NCI-H82 (cell line): ENCODE measurements around the gene ELL2.

Source experiments
- DNase-seq: peaks from one replicate; lab custom pipeline; 2025; lab: John Stamatoyannopoulos, UW

The ELL2 gene

GRCh38 chr5:95956021-95956899, 5.4 kb downstream of the ELL2 start:
- no peak for DNase-seq

GRCh38 chr5:95954716-95955115, 6.9 kb downstream of the ELL2 start:
- no peak for DNase-seq

- DNase-seq: no peak
Observed at GRCh38 chr5:95953021-95953702, 8.5 kb downstream of the ELL2 start.

- DNase-seq: no peak
Observed at GRCh38 chr5:95951916-95952315, 9.7 kb downstream of the ELL2 start.

GRCh38 chr5:95949810-95950209, 11.8 kb downstream of the ELL2 start:
- DNase-seq: no peak

- DNase-seq: no peak
Observed at GRCh38 chr5:95948631-95949030, 13.0 kb downstream of the ELL2 start.

- DNase-seq: no peak
Observed at GRCh38 chr5:95946451-95946850, 15.2 kb downstream of the ELL2 start.

- DNase-seq: no peak
Observed at GRCh38 chr5:95942968-95943367, 18.7 kb downstream of the ELL2 start.

GRCh38 chr5:95942414-95942813, 19.2 kb downstream of the ELL2 start:
- DNase-seq: no peak

- no peak for DNase-seq
Observed at GRCh38 chr5:95941756-95942155, 19.9 kb downstream of the ELL2 start.

GRCh38 chr5:95940758-95941682, 20.6 kb downstream of the ELL2 start:
- DNase-seq: no peak

GRCh38 chr5:95939465-95939864, 22.2 kb downstream of the ELL2 start:
- no peak for DNase-seq

GRCh38 chr5:95938766-95939165, 22.9 kb downstream of the ELL2 start:
- no peak for DNase-seq

- no peak for DNase-seq
Observed at GRCh38 chr5:95938347-95938746, 23.3 kb downstream of the ELL2 start.

GRCh38 chr5:95937607-95938152, 24.0 kb downstream of the ELL2 start:
- DNase-seq: no peak

- DNase-seq: no peak
Observed at GRCh38 chr5:95936812-95937397, 24.7 kb downstream of the ELL2 start.

GRCh38 chr5:95935553-95936100, 26.0 kb downstream of the ELL2 start:
- no peak for DNase-seq

- DNase-seq: no peak
Observed at GRCh38 chr5:95934207-95934804, 27.3 kb downstream of the ELL2 start.

- DNase-seq: no peak
Observed at GRCh38 chr5:95932941-95933340, 28.7 kb downstream of the ELL2 start.

- no peak for DNase-seq
Observed at GRCh38 chr5:95931079-95931833, 30.4 kb downstream of the ELL2 start.
